GM12878 (cell line): ENCODE data around the gene MGAT4B.

Source experiments
- ATF2 ChIP-seq: IDR thresholded peaks from 2 replicates; pipeline ENCODE4 v1.6.1; 2012; ENCODE audit warnings: low read length, inconsistent platforms
- EP300 ChIP-seq, 2 experiments: fragments of 150-350 bp in 1 of 2; IDR thresholded peaks; 2 replicates each; pipeline ENCODE4 v1.6.1; 2011 to 2012; ENCODE audit warnings: low read depth in 2 of 2, low read length in 2 of 2, borderline replicate concordance in 1 of 2, improper control_type of control experiment in 1 of 2, inconsistent platforms in 1 of 2; ENCODE audit not compliant: control insufficient read depth in 1 of 2
- ETV6 ChIP-seq, 2 experiments: fragments of 450-650 bp in 1 of 2; IDR thresholded peaks in 1 of 2; conservative IDR thresholded peaks in 1 of 2; 2 replicates each; pipeline ENCODE4 v1.6.1; 2014; ENCODE audit warnings: antibody characterized with exemption in 1 of 2, borderline replicate concordance in 1 of 2, low read depth in 1 of 2, mild to moderate bottlenecking in 1 of 2, moderate library complexity in 1 of 2
- JUNB ChIP-seq: IDR thresholded peaks from 2 replicates; pipeline ENCODE4 v1.6.1; 2016; ENCODE audit warnings: antibody characterized with exemption, mild to moderate bottlenecking
- MXI1 ChIP-seq: fragments of 150-350 bp; IDR thresholded peaks from 2 replicates; pipeline ENCODE4 v1.6.1; 2011; ENCODE audit warnings: low read depth, mild to moderate bottlenecking, inconsistent platforms, low read length, improper control_type of control experiment
- POLR2A ChIP-seq: IDR thresholded peaks from 2 replicates; pipeline ENCODE4 v1.6.1; 2011; ENCODE audit warnings: low read depth, mild to moderate bottlenecking, low read length
- TAF1 ChIP-seq: IDR thresholded peaks from 2 replicates; pipeline ENCODE4 v1.6.1; 2011; ENCODE audit warnings: mild to moderate bottlenecking, low read depth, low read length, borderline replicate concordance
- ZNF592 ChIP-seq: fragments of 450-650 bp; IDR thresholded peaks from 2 replicates; pipeline ENCODE4 v1.6.1; 2017; ENCODE audit warnings: mild to moderate bottlenecking, moderate library complexity
- TF ChIP-seq, protein P1 (sequence below), 3 experiments: IDR thresholded peaks in 2 of 3; conservative IDR thresholded peaks in 1 of 3; 2 replicates each; pipeline ENCODE4 v1.5.1; 2011; ENCODE audit warnings: low read depth in 3 of 3, low read length in 3 of 3, mild to moderate bottlenecking in 3 of 3, control low read depth in 2 of 3, moderate library complexity in 2 of 3, inconsistent platforms in 1 of 3, mixed read lengths in 1 of 3; ENCODE audit not compliant: control insufficient read depth in 2 of 3, insufficient read depth in 1 of 3; ENCODE audit errors: extremely low read depth in 1 of 3
- TF ChIP-seq, protein P2 (sequence below): fragments of 450-650 bp; IDR thresholded peaks from 2 replicates; pipeline ENCODE4 v1.6.1; 2016; ENCODE audit warnings: mild to moderate bottlenecking, moderate library complexity, borderline replicate concordance

GRCh38 chr5:179764056-179764455 lies 42.6 kb downstream of the MGAT4B start:
- TF ChIP-seq MXI1 (no peak), EP300 (IDR thresholded peaks at IDR 0.05; ENCODE audit: borderline replicate concordance in 1 of 2, control insufficient read depth in 1 of 2, low read depth in 2 of 2, low read length in 2 of 2) (no peak), ZNF592 (no peak), ETV6 (conservative IDR thresholded peaks at IDR 0.05 in 1 of 2, IDR thresholded peaks at IDR 0.05 in 1 of 2; ENCODE audit: borderline replicate concordance in 1 of 2, low read depth in 1 of 2) (no peak), JUNB (no peak), ATF2 (no peak), TAF1 (no peak), POLR2A (no peak)
- TF ChIP-seq, protein P1, sequence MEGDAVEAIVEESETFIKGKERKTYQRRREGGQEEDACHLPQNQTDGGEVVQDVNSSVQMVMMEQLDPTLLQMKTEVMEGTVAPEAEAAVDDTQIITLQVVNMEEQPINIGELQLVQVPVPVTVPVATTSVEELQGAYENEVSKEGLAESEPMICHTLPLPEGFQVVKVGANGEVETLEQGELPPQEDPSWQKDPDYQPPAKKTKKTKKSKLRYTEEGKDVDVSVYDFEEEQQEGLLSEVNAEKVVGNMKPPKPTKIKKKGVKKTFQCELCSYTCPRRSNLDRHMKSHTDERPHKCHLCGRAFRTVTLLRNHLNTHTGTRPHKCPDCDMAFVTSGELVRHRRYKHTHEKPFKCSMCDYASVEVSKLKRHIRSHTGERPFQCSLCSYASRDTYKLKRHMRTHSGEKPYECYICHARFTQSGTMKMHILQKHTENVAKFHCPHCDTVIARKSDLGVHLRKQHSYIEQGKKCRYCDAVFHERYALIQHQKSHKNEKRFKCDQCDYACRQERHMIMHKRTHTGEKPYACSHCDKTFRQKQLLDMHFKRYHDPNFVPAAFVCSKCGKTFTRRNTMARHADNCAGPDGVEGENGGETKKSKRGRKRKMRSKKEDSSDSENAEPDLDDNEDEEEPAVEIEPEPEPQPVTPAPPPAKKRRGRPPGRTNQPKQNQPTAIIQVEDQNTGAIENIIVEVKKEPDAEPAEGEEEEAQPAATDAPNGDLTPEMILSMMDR (IDR thresholded peaks at IDR 0.05 in 2 of 3, conservative IDR thresholded peaks at IDR 0.05 in 1 of 3; ENCODE audit: control insufficient read depth in 2 of 3, extremely low read depth in 1 of 3, insufficient read depth in 1 of 3, low read depth in 3 of 3, low read length in 3 of 3) = no peak
- TF ChIP-seq, protein P2, sequence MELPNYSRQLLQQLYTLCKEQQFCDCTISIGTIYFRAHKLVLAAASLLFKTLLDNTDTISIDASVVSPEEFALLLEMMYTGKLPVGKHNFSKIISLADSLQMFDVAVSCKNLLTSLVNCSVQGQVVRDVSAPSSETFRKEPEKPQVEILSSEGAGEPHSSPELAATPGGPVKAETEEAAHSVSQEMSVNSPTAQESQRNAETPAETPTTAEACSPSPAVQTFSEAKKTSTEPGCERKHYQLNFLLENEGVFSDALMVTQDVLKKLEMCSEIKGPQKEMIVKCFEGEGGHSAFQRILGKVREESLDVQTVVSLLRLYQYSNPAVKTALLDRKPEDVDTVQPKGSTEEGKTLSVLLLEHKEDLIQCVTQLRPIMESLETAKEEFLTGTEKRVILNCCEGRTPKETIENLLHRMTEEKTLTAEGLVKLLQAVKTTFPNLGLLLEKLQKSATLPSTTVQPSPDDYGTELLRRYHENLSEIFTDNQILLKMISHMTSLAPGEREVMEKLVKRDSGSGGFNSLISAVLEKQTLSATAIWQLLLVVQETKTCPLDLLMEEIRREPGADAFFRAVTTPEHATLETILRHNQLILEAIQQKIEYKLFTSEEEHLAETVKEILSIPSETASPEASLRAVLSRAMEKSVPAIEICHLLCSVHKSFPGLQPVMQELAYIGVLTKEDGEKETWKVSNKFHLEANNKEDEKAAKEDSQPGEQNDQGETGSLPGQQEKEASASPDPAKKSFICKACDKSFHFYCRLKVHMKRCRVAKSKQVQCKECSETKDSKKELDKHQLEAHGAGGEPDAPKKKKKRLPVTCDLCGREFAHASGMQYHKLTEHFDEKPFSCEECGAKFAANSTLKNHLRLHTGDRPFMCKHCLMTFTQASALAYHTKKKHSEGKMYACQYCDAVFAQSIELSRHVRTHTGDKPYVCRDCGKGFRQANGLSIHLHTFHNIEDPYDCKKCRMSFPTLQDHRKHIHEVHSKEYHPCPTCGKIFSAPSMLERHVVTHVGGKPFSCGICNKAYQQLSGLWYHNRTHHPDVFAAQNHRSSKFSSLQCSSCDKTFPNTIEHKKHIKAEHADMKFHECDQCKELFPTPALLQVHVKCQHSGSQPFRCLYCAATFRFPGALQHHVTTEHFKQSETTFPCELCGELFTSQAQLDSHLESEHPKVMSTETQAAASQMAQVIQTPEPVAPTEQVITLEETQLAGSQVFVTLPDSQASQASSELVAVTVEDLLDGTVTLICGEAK = no peak
